Smooth muscle cell (in vitro differentiated cells): ENCODE results near the gene GRIK4. TPM values are rescaled to one million over a fixed set of nuclear protein-coding genes. Genes with fewer than 3 reads are reported as not detected.

Source experiments
- DNase-seq: peaks from one replicate; lab custom pipeline; 2025; ENCODE audit not compliant: unreplicated experiment; lab: John Stamatoyannopoulos, UW
- H2AFZ ChIP-seq: fragments of 200-600 bp; sonication (generic); 2 replicates; pipeline ENCODE4 v1.6.0; 2016; ENCODE audit warnings: antibody characterized with exemption, low read depth, mild to moderate bottlenecking
- H3F3A ChIP-seq: fragments of 200-600 bp; sonication (generic); 2 replicates; pipeline ENCODE4 v1.6.0; 2017; ENCODE audit warnings: antibody characterized with exemption, low read depth
- H3K27ac ChIP-seq: fragments of 200-600 bp; sonication (generic); 2 replicates; pipeline ENCODE4 v1.5.1; 2016; ENCODE audit warnings: low read depth, mild to moderate bottlenecking
- H3K27me3 ChIP-seq: fragments of 200-600 bp; sonication (generic); 2 replicates; pipeline ENCODE4 v1.6.1; 2016; ENCODE audit warnings: low read depth, mild to moderate bottlenecking
- H3K36me3 ChIP-seq: fragments of 200-600 bp; sonication (generic); 2 replicates; pipeline ENCODE4 v1.5.1; 2016; ENCODE audit warnings: low read depth
- H3K4me1 ChIP-seq: fragments of 200-600 bp; sonication (generic); 2 replicates; pipeline ENCODE4 v1.5.1; 2016; ENCODE audit warnings: low read depth
- H3K4me2 ChIP-seq: fragments of 200-600 bp; sonication (generic); 2 replicates; pipeline ENCODE4 v1.6.0; 2016; ENCODE audit warnings: mild to moderate bottlenecking
- H3K4me3 ChIP-seq: fragments of 200-600 bp; sonication (generic); 2 replicates; pipeline ENCODE4 v1.5.1; 2016; ENCODE audit warnings: mild to moderate bottlenecking
- H3K79me2 ChIP-seq: fragments of 200-600 bp; sonication (generic); 2 replicates; pipeline ENCODE4 v1.6.0; 2016; ENCODE audit warnings: low read depth, mild to moderate bottlenecking
- H3K9ac ChIP-seq: fragments of 200-600 bp; sonication (generic); 2 replicates; pipeline ENCODE4 v1.6.0; 2016; ENCODE audit warnings: low read depth
- H3K9me3 ChIP-seq: fragments of 200-600 bp; sonication (generic); replicated peaks from 2 replicates; pipeline ENCODE4 v1.5.1; 2016; ENCODE audit warnings: low read depth
- H4K20me1 ChIP-seq: fragments of 200-600 bp; sonication (generic); 2 replicates; pipeline ENCODE4 v1.6.0; 2016; ENCODE audit warnings: low read depth
- WGBS: methylation state at CpG from one replicate; pipeline ENCODE4 v1.1.7; 2016; ENCODE audit warnings: low lambda C conversion rate; 5-methylcytosine and 5-hydroxymethylcytosine counted together
- polyA plus RNA-seq: library from polyadenylated mRNA; unstranded; fragments of >200 nt; fragmentation: Nextera tagmentation; extraction: Ambion mirVana; gene quantifications from 2 replicates; pipeline ENCODE4 v1.2.1, GENCODE V29; 2016
- total RNA-seq: library from RNA; depleted of rRNA; stranded (reverse); fragments of >200 nt; gene quantifications from 2 replicates; pipeline ENCODE4 v1.2.3, GENCODE V29; 2014
- TF ChIP-seq, protein P1 (sequence below): fragments of 200-600 bp; sonication (generic); IDR thresholded peaks from 2 replicates; pipeline ENCODE4 v1.5.1; 2017; ENCODE audit warnings: borderline replicate concordance, mild to moderate bottlenecking, antibody characterized with exemption; ENCODE audit not compliant: insufficient read depth, poor library complexity, severe bottlenecking

Gene GRIK4
- total and polyA plus RNA-seq, 2 experiments from 2014 or later = not detected

DNA sequence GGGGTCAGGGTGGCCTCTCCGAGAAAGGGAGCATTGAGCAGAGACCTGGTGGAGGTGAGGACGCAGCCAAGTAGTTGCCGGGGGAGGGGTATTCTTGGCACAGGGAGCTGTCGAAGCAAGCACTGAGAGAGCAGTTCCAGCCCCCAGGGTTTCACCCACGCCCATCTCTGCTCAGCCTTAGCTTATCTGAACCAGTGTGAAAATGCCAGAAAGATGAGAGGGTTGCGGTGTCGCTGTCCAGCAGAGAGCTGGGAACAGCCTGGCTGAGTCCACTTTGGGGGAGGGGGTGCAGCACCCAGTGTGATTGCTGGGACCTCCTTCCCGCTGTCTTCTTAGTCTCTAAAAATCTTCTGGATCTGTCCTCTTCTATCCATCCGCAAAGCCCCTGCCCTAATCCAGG lies 389.1 kb downstream of the GRIK4 start:
- no peaks in the 10 kb centered on the region for H3K36me3 ChIP-seq
- peaks cover 31% of the 10 kb centered on the region for H3K27me3 ChIP-seq
- no peak overlapping the region for H2AFZ ChIP-seq
- no peaks in the 10 kb centered on the region for H3K79me2 ChIP-seq
- H3K9me3 ChIP-seq = no peaks in the 10 kb centered on the region
- TF ChIP-seq, protein P1, sequence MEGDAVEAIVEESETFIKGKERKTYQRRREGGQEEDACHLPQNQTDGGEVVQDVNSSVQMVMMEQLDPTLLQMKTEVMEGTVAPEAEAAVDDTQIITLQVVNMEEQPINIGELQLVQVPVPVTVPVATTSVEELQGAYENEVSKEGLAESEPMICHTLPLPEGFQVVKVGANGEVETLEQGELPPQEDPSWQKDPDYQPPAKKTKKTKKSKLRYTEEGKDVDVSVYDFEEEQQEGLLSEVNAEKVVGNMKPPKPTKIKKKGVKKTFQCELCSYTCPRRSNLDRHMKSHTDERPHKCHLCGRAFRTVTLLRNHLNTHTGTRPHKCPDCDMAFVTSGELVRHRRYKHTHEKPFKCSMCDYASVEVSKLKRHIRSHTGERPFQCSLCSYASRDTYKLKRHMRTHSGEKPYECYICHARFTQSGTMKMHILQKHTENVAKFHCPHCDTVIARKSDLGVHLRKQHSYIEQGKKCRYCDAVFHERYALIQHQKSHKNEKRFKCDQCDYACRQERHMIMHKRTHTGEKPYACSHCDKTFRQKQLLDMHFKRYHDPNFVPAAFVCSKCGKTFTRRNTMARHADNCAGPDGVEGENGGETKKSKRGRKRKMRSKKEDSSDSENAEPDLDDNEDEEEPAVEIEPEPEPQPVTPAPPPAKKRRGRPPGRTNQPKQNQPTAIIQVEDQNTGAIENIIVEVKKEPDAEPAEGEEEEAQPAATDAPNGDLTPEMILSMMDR = no peak
- no peaks in the 10 kb centered on the region for H3F3A ChIP-seq
- H3K4me3 ChIP-seq = no peak overlapping the region
- no peak overlapping the region for H3K9ac ChIP-seq
- H3K4me1 ChIP-seq = no peaks in the 10 kb centered on the region
- 44% methylated on average over 9 of the region's 9 CpGs for WGBS
- H4K20me1 ChIP-seq = no peaks in the 10 kb centered on the region
- DNase-seq = no peak
- H3K27ac ChIP-seq = no peak overlapping the region
- H3K4me2 ChIP-seq = no peak overlapping the region

DNA sequence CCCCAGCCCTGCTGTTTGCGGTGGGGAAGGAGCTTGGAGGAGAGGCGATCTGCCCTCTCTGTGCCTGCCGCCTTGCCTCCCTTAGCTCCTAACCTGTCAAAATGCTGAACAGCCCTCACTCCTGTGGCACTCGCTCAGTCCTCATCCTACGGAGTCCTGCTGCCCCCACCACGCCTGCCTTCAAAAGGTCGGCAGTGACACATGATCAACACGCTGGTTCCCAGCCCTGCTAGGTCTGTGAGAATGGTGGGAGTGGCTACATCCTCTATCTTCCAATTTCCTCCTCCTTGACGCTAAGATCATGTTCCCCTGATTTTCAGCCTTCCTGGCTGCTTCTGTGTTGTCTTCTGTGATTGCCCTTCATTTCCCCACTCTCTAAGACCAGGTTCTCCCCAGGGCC lies 392.1 kb downstream of the GRIK4 start:
- Histone ChIP-seq H3K4me3 (no peak overlapping the region), H3K9ac (no peak overlapping the region), H4K20me1 (no peaks in the 10 kb centered on the region), H3K4me2 (no peak overlapping the region), H3K27ac (no peak overlapping the region), H3K79me2 (no peaks in the 10 kb centered on the region), H2AFZ (no peak overlapping the region), H3K27me3 (peaks cover 34% of the 10 kb centered on the region), H3K4me1 (no peaks in the 10 kb centered on the region), H3K9me3 (no peaks in the 10 kb centered on the region), H3F3A (no peaks in the 10 kb centered on the region), H3K36me3 (no peaks in the 10 kb centered on the region)
- 69% methylated on average over 9 of the region's 9 CpGs for WGBS
- TF ChIP-seq, protein P1 = no peak
- DNase-seq = no peak

DNA sequence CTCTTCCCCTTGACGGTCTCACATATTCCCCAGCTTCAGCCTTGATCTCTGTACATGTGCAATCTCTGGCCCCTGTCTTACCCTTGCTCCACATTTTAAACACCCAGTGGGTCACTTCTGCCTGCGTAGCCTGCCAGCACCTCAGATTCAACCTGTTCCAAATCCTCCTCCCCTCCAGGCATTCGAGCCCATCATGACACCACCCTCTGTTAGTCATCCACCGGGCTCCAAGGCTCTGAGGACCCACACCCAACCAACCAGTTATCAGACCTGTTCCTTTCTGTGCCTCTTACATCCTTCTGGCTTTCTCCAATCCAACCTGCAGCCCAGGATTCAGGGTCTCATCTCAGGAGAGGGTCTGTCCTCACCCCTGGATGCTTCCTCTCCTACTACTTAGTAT lies 392.6 kb downstream of the GRIK4 start:
- no peak for DNase-seq
- H3K27ac ChIP-seq = no peak overlapping the region
- H3K9ac ChIP-seq = no peak overlapping the region
- H3K79me2 ChIP-seq = no peaks in the 10 kb centered on the region
- H3K4me2 ChIP-seq = no peak overlapping the region
- no peaks in the 10 kb centered on the region for H4K20me1 ChIP-seq
- H3K9me3 ChIP-seq = no peaks in the 10 kb centered on the region
- no peaks in the 10 kb centered on the region for H3F3A ChIP-seq
- no peak overlapping the region for H2AFZ ChIP-seq
- H3K4me1 ChIP-seq = no peaks in the 10 kb centered on the region
- WGBS = 77% methylated on average over 4 of the region's 4 CpGs
- H3K4me3 ChIP-seq = no peak overlapping the region
- TF ChIP-seq, protein P1 = no peak
- H3K36me3 ChIP-seq = no peaks in the 10 kb centered on the region
- peaks cover 34% of the 10 kb centered on the region for H3K27me3 ChIP-seq

DNA sequence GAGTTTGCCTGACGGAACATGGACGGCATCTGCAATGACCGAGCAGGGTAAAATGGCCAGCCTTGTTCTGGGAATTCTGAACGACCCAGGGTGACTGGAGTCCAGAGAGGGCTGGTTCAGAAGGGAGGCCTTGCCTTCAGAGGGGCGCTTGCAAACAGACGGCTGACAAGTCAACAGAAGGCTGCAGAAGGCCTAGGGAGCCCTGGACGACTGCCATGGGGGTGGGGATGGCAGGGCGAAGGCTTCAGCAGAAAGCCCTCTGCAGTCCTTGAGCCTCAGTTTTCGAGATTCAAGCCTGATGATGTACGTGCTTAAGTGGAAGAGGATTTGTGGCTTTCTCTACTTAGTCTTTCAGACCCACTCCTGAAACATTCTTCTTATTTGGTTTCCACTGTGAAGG lies 395.2 kb downstream of the GRIK4 start:
- H3K36me3 ChIP-seq = no peaks in the 10 kb centered on the region
- no peak overlapping the region for H3K27ac ChIP-seq
- H4K20me1 ChIP-seq = no peaks in the 10 kb centered on the region
- DNase-seq = no peak
- H3K4me1 ChIP-seq = no peaks in the 10 kb centered on the region
- no peak overlapping the region for H2AFZ ChIP-seq
- no peak overlapping the region for H3K9ac ChIP-seq
- H3K27me3 ChIP-seq = peaks cover 28% of the 10 kb centered on the region
- H3F3A ChIP-seq = no peaks in the 10 kb centered on the region
- no peaks in the 10 kb centered on the region for H3K9me3 ChIP-seq
- no peak overlapping the region for H3K4me2 ChIP-seq
- TF ChIP-seq, protein P1 = no peak
- no peaks in the 10 kb centered on the region for H3K79me2 ChIP-seq
- no peak overlapping the region for H3K4me3 ChIP-seq
- 81% methylated on average over 10 of the region's 10 CpGs for WGBS
